Stimulated activated CD4-positive, alpha-beta T cell treated with anti-CD3 and anti-CD28 coated beads, Interleukin-12 subunit alpha, Interleukin-12 subunit beta, amount 100 ng/mL, for 4 hours (primary cell): ENCODE data around the gene OR2C3.
A peak's percentile ranks its signal among the peaks of the same experiment; 100 is the strongest.
"Not testable (repeated sequence)": the region's sequence is repeated elsewhere in the genome, so short reads cannot be mapped to it uniquely, and the experiment has no call there.

Experiments used
- DNase-seq: peaks from one replicate; pipeline ENCODE4 v3.0.0-alpha.2; 2020

OR2C3 gene

GRCh38 chr1:247517795-247518612 is 18.2 kb downstream of the OR2C3 start:
- DNase-seq = peak; percentile 6

GRCh38 chr1:247506831-247507230 is 29.4 kb downstream of the OR2C3 start:
- no peak for DNase-seq

GRCh38 chr1:247500865-247501264 is 35.4 kb downstream of the OR2C3 start:
- DNase-seq = no peak

GRCh38 chr1:247496581-247497285 is 39.5 kb downstream of the OR2C3 start:
- DNase-seq = no peak

- DNase-seq = no peak
Measured at GRCh38 chr1:247494767-247495166, 41.5 kb downstream of the OR2C3 start.

- no peak for DNase-seq
Measured at GRCh38 chr1:247493106-247493505, 43.1 kb downstream of the OR2C3 start.

GRCh38 chr1:247491328-247491727 is 44.9 kb downstream of the OR2C3 start:
- DNase-seq = no peak

- no peak for DNase-seq
Measured at GRCh38 chr1:247487057-247487456, 49.2 kb downstream of the OR2C3 start.

GRCh38 chr1:247482747-247483146 is 53.5 kb downstream of the OR2C3 start:
- no peak for DNase-seq

- DNase-seq = not testable (repeated sequence)
Measured at GRCh38 chr1:247476328-247477058, 59.7 kb downstream of the OR2C3 start.

- DNase-seq = no peak
Measured at GRCh38 chr1:247475793-247476192, 60.4 kb downstream of the OR2C3 start.
